CD4-positive, alpha-beta T cell treated with Interleukin-17A for 1 hour (primary cell): ENCODE data around the gene IL21.

Source experiments
- DNase-seq: peaks from one replicate; pipeline ENCODE4 v3.0.0-alpha.2; 2020

IL21 gene

DNA sequence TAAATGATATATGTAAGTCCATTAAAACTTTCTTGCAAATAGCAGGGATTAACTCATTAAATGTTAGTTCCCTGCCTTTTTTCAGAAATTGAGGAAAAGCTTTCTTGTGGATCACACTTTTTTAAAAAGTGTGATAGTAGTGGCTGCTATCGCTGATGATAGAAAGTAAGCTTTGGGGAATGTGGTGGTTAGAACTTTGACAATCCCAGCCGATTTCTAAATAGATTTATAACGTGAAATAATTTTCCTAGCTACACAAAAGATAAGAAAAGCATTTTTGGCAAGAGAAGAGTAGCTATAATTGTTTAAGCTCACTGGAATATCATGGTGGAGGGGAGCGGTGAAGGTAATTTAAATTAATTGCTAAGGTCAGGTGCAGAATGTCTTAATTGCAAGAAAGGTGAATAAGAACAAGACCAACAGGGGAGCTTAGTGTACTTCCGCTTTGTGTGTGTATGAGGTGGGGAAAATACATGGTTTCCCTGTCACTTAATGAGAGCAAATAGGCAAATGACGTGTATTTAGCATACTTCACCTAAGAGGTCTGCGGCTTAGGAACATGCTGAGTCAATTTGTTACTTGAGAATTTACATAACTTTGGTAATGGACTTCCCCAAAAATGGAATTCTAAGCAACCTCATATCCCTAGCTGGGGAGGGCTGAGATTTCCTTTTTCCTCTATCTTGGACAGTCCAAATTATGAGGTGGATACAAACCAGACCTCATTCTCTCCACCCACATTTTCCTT, 11.7 kb upstream of the IL21 start:
- no peak for DNase-seq

DNA sequence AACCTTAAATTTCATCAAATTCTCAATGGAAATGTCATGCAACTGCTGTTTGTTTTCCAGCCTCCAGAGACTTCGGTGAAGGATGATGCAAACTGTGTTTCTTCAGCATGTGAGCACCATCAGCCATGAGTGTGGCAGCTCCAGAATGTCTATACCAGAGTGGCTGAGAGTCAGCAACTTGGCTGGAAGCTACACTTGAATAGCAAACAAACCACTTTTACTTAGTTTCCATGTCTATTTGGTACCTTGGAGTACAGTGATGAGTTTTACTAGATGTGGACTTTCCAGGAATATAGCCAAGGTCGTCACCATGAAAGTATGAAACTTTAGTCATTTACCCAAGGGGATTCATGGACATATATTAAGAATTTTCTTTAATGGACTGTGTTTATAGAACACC, 4.3 kb upstream of the IL21 start:
- no peak for DNase-seq

DNA sequence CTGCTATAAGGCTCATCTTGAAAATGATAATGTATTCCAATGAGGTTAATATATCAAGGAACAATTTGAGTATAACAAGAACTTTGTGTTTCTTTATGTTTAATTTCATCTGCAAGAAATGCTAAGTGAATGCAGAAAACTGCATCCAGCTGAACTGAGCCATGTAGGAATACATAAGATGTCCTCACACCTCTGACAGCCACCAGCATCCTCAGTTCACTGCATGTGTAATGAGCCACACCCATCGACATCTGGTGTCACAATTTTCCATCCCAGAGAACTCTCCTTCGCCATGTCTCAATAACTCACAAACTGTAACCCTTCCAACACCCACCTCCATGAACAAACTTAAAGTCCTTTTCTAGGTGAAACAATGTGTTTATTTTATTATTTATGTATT, 3.3 kb upstream of the IL21 start:
- DNase-seq = no peak

DNA sequence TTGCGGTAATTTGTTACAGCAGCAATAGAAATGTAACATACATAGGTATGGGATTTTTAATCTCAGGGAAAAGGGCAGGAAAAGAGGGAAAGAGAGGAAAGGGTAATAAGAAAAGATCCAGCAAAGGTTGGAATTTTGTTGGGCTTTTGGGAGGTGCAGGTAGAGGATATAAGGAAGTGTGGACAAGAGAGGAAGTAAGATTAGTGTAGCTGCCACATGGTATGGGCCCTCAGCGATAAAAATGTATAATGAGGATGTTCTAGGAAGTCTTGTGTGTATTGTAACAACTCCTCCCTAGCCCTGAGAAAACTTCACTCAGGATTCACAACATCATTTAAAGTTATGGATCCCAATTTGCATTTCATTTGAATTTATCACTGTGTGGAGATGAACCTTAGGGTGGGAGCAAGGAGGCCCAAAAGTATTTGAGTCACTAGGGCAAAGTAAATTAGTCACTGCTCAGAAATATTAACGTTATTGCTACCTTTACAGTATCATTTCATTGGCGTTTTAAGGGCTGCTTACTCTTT, 2.8 kb upstream of the IL21 start:
- no peak for DNase-seq

DNA sequence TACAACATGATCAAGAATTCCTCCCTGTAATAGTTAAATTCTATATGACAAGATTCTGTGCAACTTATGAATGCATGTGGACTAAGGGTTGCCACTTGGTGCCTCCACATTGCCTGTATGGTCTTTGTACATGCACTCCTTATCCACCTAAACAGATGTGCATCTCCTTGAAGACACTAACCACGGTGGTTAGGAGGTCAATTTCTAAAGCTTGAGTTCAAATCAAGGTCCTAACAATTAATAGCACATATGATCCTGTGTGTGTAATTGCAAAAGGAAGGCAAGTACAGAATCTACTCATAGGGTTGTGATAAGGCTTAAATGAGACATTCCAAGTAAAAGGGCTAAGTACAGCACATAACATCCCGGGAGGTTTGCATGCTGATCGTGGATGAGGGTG, 1.5 kb upstream of the IL21 start:
- DNase-seq = no peak

DNA sequence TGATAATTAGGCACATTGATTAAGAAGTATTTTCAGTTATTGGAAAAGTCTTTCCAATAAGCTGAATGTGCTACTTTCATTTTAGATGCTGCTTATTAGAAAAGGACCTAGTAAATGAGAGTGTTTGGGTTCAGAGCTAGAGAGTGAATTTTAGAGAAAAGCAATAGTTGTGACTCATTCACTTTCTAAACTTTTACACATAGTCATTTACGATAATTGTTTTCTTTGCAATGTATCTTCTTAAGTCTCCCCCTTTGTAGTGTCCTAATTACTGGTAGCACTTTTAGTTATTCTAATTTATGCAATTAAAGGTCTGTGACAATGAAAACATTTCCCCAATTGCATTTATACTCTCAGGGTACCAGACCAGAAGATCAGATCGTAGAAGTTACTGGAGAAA, 1.3 kb downstream of the IL21 start:
- no peak for DNase-seq

DNA sequence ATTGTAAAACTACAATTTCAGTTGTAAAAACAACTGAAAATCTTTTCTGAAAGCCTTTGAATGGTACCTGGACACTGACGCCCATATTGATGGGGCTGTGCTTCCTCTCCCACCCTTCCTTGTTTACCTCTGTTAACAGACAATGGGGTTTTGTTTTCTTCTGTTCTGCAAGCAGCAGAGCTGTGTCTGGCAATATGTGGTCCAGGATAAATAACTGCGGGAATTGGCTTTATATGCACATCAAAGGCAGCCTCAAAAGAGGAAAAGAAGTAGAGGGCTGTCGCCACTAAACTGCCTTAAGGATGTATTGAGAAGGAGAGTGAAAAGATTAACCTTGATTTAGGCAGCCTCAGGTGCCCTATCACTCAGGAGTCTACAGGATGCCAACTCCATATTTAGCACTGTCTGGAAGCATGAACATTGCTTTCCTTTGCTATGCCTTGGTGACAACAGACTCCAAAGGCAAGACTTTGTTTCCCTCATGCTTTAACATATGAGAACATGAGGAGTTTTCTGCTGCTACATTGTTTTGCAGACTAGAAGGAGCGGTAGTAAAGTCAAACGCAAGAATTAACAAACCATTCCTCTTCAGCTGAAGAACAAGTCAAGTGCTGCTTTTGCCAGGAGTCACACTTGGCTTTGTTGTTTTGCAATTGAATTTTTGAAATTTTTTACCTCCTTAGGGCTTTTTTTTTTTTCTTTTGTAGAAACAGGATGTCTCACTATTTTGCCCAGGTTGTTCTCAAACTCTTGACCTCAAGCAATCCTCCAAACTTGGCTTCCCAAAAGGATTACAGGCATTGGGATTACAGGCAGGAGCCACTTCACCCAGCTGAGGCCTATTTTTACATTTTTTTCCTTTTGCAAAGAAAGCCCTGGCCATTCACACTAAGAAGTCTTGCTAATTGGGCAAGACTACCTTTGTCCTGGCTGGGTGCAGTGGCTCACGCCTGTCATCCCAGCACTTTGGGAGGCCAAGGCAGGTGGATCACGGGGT, 3.0 kb downstream of the IL21 start:
- DNase-seq = no peak

DNA sequence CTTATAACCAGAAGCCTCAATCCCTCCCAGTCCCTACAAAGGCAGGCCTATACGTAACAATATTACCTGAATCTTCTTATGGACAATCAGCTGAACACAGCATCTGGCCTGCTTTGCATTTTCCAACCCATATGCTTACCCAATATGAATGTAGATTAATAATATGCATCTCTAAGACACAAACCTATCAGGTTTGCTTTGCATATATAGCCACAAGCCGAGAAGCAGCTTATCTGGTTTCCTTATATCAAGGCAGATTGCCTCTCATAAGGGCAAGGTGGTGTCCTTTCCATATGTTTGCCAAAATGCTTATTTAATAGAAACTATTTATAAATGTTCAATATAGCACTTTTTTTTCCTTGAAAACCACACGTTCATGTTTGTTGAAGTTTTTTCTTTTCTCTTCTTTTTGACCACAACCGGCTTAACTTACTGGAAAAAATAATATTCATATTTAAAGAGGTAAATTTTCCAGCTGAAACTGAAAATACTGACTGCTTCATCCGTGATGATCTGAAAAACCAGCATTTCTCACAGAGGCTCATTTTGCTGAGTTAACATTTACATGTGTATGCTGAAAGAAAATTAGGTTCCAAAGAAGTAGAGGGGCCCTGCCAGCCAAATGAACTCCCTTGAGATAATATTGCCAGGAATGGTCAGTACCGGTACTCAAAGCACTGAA, 3.8 kb downstream of the IL21 start:
- no peak for DNase-seq

DNA sequence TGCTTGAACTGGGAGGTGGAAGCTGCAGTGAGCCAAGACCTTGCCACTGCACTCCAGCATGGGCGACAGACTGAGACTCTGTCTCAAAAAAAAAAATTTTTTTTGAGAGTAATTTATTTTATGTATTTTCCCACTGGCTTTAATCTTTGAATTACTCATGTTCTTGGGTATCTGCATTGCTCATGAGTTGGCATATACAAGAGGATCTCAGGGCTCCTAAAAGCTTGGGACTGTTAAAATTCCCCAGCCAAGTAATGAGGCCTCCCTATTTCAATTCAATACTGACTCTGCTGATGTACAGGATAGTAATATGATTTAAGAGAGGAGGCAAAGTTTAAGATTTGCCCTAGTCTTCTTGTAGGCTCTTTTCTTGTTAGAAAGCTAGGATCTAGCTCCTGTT, 6.2 kb downstream of the IL21 start:
- DNase-seq = no peak

DNA sequence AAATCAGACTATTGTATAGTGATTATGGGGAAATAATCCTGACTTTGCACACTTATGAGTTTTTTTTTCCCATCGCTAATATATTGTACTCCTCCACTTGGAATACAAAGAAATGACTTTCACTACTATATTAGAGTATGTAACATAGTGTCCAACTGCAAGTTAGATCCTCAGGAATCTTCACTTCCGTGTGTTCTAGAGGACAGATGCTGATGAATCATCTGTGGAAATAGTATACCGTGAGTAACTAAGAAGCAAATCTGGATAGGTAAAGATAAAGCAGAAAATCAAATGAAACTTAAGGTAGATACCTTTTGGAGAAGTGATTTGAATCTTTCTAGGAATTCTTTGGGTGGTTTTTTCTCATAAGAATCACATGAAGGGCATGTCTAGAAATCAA, 8.3 kb downstream of the IL21 start:
- DNase-seq = no peak

DNA sequence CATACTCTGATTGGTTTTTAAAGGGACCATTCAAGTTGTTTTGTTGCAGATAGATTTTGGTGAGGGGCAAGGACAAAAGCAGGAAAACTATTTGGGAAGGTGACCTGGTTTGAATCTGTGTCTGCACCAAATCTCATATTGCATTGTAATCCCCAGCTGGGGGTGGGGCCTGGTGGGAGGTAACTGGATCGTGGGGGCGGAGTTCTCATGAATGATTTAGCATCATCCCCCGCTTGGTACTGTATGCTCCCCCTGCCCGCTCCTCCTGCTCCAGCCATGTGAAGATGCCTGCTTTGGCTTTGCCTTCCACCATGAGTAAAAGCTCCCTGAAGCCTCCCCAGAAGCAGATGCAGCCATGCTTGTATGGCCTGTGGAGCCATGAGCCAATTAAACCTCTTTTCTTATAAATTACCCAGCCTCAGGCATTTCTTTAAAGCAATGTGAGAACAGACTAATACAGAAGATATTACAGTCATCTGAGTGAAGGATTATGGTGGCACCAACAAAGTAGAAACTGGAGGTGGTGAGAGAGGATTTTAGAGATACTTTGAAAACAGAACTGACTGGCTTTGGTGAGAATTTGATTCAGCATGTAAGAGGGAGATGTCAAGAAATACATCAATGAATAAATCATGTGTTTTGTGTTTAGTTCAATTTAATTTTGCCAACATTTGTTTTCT, 14.4 kb downstream of the IL21 start:
- no peak for DNase-seq

DNA sequence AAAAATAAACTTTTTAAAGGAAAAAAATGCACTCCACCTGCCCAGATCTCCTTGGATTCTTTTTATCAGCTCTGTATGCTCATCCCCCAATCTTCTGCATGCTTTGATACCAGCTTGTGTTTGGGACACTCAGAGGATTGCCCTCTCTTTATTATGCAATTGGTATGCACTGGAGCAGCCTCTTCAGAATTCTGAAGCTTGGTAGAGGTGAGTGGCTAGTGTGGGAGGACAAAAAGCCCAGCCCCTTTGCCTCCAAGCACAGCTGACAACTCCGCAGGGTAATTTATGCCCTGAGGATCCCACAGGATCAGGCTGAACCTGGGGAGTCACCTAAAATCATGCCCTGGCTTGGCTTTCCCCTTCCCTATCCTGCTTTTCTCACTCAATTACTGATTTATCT, 16.7 kb downstream of the IL21 start:
- no peak for DNase-seq

DNA sequence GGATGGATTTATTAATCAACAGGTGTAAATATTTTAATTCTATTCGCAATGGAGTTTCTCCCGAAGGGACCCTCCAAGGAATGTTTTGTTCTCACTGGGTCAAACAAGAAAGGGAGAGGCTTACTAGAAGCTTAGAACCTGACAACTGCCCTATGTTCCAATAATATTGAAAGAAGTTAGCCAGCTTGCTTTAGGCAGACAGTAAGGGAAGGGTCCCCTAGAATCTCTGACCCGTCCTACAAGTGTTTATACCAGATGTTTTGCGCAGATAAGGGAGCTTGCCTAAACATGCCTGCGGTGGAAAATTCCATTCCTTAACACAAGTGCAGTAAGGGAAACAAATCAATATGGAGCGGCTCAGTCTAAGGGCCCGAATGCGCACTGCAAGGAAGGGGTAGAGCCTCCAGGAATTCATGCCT, 17.7 kb downstream of the IL21 start:
- no peak for DNase-seq

DNA sequence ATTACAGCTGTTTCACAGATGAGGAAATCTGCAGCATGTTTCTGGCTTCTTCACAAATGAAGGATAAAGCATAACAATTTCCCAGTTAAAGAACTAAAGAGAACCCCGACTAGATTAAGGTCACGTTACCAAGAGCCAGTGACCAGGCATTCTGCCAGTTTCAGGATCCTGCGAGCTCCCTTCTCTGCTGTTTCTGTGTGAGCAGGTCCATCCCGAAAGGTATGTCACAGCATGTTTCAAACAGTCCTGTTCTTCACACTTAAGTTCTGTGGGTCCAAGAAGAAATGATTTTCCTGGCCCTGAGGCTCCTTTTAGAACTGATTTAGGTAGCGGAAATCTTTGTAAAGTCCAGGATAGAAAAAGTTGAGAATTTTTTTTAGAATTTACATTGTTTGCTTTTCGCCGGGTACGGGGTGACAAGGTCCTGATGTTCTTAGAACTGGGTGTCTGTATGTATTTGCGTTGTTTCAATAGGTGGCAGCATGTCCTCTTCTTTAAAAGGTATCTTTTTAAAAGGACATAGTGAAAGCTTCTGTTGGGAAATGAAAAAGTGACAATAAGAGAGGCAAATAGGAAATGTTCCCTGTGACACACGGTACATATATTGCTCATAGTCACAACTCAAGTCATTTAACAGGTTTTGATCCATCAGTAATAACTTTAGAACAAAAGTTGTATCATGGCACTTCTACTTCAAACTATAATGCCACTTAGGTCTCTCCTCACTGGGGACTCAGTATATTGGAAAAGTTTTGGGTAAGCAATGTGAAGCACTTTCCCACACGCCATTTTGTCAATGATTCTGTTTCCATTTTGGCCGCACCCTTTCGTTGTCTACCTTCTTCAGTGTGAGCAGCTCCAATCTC, 18.4 kb downstream of the IL21 start:
- peak; percentile 43 for DNase-seq

DNA sequence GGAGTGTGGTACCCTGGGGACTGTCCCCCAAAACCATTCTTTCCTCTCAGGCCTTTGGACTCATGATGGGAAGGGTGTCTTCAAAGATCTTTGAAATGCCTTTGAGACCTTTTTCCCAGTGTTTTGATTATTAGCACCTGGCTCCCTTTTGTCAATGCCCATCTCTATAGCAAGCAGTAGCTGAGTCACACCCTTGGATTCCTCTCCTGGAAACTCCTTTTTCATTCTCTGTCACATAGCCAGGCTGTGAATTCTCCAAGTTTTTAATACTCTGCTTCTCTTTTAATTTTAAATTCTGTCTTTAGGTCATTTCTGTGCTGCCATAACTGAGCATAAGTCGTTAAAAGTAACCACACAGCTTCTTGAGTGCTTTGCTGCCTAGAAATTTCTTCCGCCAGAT, 29.7 kb downstream of the IL21 start:
- DNase-seq = no peak

DNA sequence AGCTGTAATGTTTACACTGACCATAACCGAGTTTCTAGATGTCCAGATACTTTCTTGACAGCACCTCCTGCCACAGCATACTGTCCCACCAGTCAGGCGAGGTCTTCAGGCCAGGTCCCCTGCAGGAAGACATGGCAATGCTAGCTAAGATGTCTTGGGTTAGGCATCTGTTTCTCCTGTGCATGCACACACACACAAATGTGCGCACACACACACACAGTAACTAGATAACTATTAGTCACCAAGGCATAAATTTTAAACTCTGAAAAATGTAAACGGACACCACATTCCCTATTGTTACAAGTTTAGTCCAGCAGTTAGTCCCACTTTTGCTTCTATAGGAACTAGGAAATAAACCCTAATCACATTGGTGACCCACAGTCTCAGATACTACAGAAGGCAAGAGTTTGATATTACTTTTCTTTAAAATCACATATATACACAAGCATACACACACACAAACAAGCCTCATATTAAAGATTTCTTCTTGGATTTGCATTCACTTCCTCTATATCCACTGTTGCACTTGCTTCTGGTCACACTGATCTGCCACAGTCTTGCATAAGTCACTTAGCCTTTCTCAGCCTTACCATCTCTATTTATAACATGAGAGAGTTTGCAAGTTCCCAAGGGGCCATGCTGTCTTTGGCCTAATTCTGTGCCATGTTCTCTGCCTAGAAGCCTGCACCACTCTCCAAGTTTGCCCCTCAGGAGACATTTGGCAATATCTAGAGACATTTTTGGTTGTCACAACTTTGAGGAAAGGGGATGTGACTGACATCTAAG, 32.2 kb downstream of the IL21 start:
- DNase-seq = no peak

DNA sequence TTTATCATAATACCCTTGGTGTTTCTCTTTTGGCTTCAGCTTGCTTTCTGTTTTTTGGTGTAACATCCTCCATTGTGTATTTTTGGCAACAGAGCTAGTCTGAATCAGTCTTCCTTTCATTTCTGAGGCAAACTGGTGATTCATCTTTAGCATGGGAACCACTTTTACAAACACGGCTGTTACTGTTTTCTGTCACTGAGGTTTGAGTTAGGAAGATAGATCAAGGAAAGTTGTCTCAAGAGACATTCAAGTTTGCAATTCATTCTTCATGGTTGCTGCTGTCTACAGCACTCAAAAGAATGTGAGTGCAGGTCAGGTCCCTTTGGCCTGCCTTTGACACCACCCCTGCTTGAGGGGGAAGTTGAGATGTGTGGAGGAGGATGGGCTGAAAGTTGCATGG, 36.3 kb downstream of the IL21 start:
- DNase-seq = no peak

DNA sequence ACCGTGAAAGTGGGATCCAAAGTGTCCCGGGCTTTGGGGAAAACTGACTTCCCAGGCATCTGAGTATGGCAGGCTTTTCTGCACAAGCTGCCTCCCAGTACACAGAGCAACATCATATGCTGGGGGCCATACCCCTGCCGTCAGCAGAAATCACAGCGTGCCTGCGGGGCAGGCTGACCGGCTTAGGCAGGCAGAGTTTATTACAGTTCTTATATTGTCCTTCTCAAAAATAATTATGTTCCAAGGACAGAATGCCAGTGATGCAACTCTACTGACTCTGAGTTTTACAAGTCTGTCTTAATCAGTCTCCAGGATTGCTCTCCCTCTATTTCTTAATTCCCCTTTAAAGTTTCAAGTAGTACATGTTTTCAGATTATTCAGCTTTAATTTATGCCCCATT, 37.0 kb downstream of the IL21 start:
- DNase-seq = no peak

DNA sequence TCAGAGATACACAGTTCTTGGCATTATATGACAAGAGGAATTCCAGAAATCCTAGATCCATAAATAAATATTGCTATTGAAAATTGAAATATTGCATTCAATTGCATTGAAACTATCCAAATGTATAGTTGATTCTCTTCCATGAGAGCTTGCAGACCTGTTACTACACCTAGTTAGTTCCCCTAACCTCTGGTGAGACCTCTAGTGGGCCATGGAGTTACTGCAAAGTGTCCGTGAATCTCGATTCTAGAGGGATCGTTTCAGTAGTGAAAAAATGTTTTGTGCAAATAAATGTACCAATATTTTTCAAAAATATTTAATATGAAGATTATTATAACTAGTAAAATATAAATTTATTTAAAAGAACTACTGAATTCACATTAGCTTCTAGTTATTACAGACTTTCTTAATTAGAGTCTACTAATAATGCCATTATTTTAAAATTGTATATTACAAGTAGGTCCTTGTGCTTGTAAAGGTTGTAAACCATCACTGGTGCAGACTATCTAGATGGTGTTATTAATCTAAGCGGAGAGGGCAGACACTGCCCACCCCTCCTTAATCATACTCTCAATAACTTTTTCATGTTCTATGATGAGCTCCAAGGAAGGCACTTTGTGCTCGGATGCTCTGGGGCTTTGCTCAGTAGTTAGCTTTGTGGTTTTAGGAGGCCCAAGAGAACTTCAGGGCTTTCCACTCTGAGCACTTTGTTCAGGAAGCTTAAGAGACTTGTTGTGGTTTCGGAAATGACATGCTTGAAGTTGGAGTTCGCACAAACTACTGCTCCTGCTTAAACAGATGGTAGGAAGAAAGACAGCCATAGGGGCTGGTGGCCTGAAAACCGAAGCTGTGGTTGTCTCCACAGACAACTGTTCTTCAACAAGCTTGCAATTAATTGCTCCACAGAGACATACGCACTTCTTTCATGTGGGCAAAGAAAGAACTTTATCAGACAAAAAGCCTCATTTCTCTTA, 42.8 kb downstream of the IL21 start:
- peak; percentile 78 for DNase-seq

DNA sequence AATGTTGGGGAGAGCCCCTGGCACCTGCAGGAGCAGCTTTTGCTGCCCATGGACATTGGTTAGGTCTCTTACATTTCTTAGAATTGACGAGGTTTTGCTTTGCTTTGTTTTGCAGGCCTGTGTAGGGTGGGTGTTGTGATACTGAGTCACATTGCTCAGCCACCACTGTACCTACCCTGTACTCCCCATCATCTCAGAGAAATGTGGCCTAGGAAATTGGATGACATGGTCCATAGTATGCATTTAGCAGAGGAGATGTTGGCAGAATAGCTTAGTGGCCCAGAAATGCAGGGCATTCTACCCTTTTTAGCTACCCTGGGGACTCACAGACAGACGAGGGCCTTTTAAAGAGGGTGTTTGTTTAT, 43.7 kb downstream of the IL21 start:
- DNase-seq = no peak
